Adrenal gland (tissue), 5 donors: Measurements from ENCODE around the gene SURF6.

Source experiments
- POLR2A ChIP-seq, 2 donors: fragments of 450-650 bp; IDR thresholded peaks; one replicate each; pipeline ENCODE4 v1.6.1; 2017; ENCODE audit warnings: antibody characterized with exemption in 2 of 2, mild to moderate bottlenecking in 2 of 2, moderate library complexity in 1 of 2
- TF ChIP-seq, protein P1 (sequence below), 6 experiments: fragments of 450-650 bp in 4 of 6; fragments of 200-600 bp in 2 of 6; sonication (generic) in 1 of 6; IDR thresholded peaks; 1 replicate in 5 of 6; 2 replicates in 1 of 6; pipeline versions ENCODE4 v1.5.1 to v1.8.0; 2016 to 2021; ENCODE audit warnings: antibody characterized with exemption in 6 of 6, mild to moderate bottlenecking in 2 of 6, moderate library complexity in 1 of 6
- donor health status: DM: no; HTN: no; CAD: no.

DNA sequence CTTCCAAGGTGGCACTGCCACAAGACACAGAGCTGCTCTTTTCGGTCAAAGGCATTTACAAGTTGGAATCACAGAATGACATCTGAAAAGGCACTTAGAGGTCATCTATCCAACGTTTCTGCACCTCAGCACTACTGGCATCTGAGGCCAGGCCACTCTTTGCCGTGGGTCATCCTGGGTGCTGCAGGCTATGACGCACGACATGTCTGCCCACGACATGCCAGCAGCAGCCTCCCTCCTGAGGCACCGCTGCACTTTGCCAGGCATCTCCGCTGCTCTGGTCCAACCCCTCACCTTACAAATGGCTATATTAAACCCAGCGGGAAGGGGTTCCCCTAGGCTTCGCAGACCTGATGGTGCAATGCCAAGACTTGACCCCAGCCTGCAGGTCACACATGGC, 31.8 kb upstream of the SURF6 start:
- TF ChIP-seq, protein P1, sequence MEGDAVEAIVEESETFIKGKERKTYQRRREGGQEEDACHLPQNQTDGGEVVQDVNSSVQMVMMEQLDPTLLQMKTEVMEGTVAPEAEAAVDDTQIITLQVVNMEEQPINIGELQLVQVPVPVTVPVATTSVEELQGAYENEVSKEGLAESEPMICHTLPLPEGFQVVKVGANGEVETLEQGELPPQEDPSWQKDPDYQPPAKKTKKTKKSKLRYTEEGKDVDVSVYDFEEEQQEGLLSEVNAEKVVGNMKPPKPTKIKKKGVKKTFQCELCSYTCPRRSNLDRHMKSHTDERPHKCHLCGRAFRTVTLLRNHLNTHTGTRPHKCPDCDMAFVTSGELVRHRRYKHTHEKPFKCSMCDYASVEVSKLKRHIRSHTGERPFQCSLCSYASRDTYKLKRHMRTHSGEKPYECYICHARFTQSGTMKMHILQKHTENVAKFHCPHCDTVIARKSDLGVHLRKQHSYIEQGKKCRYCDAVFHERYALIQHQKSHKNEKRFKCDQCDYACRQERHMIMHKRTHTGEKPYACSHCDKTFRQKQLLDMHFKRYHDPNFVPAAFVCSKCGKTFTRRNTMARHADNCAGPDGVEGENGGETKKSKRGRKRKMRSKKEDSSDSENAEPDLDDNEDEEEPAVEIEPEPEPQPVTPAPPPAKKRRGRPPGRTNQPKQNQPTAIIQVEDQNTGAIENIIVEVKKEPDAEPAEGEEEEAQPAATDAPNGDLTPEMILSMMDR (IDR thresholded peaks at IDR 0.05): no peak
- TF ChIP-seq POLR2A (IDR thresholded peaks at IDR 0.05): no peak
